OCI-LY3 (cell line): Measurements from ENCODE around the gene DPYD.

Experiments
- CTCF ChIP-seq: fragments of 200-600, 300-600 bp; sonication (generic); IDR thresholded peaks from 2 replicates; pipeline ENCODE4 v1.5.1; 2014; ENCODE audit warnings: antibody characterized with exemption, low read length, low read depth
- EZH2phosphoT487 ChIP-seq: fragments of 200-600 bp; shearing (Covaris generic); IDR thresholded peaks from 2 replicates; pipeline ENCODE4 v1.6.1; 2018; ENCODE audit warnings: antibody characterized with exemption, mixed run types, low read depth

GRCh38 chr1:97034651-97035050, 886.2 kb downstream of the DPYD start:
- TF ChIP-seq CTCF (no peak), EZH2phosphoT487 (no peak)
